H1 (cell line): Measurements from ENCODE around the gene VAX1. TPM values are rescaled to one million over a fixed set of nuclear protein-coding genes. Genes with fewer than 3 reads are reported as not detected.

Experiments
- BACH1 ChIP-seq: IDR thresholded peaks from 2 replicates; pipeline ENCODE4 v1.6.1; 2012; ENCODE audit warnings: low read length, improper control_type of control experiment
- EGR1 ChIP-seq: IDR thresholded peaks from 2 replicates; pipeline ENCODE4 v1.6.1; 2011; ENCODE audit warnings: low read depth, low read length, borderline replicate concordance
- EZH2 ChIP-seq: fragments of 200-600 bp; sonication (generic); IDR thresholded peaks from 2 replicates; pipeline ENCODE4 v1.7.1; 2012; ENCODE audit warnings: low read depth, mild to moderate bottlenecking, moderate library complexity, low read length, inconsistent platforms; ENCODE audit not compliant: severe bottlenecking
- NANOG ChIP-seq: IDR thresholded peaks from 2 replicates; pipeline ENCODE4 v1.6.1; 2011; ENCODE audit warnings: low read length, low read depth, mild to moderate bottlenecking, inconsistent platforms; ENCODE audit not compliant: insufficient read depth, poor library complexity, severe bottlenecking
- PHF8 ChIP-seq: fragments of 200-600 bp; sonication (generic); conservative IDR thresholded peaks from 2 replicates; pipeline ENCODE4 v1.7.1; 2012; ENCODE audit warnings: low read depth, mild to moderate bottlenecking, inconsistent platforms, low read length, moderate library complexity
- POLR2A ChIP-seq, 2 experiments: IDR thresholded peaks; 1 replicate in 1 of 2; 2 replicates in 1 of 2; pipeline ENCODE4 v1.6.1; 2011; ENCODE audit warnings: low read depth in 2 of 2, low read length in 2 of 2, mild to moderate bottlenecking in 2 of 2; ENCODE audit errors: control extremely low read depth in 1 of 2
- POU5F1 ChIP-seq: IDR thresholded peaks from 2 replicates; pipeline ENCODE4 v1.6.1; 2011; ENCODE audit warnings: low read depth, mild to moderate bottlenecking, low read length, moderate library complexity
- RAD21 ChIP-seq, 2 experiments: IDR thresholded peaks in 1 of 2; conservative IDR thresholded peaks in 1 of 2; 2 replicates each; pipeline ENCODE4 v1.6.1; 2011; ENCODE audit warnings: low read depth in 2 of 2, low read length in 2 of 2, improper control_type of control experiment in 1 of 2, inconsistent platforms in 1 of 2, mild to moderate bottlenecking in 1 of 2, moderate library complexity in 1 of 2
- RBBP5 ChIP-seq: IDR thresholded peaks from 2 replicates; pipeline ENCODE4 v1.7.1; 2012; ENCODE audit warnings: low read depth, mild to moderate bottlenecking, inconsistent platforms, low read length, moderate library complexity, borderline replicate concordance
- RFX5 ChIP-seq: IDR thresholded peaks from 2 replicates; pipeline ENCODE4 v1.6.1; 2011; ENCODE audit warnings: low read depth, low read length, improper control_type of control experiment, borderline replicate concordance
- SIX5 ChIP-seq: IDR thresholded peaks from 2 replicates; pipeline ENCODE4 v1.6.1; 2011; ENCODE audit warnings: mild to moderate bottlenecking, low read depth, low read length
- SP2 ChIP-seq: IDR thresholded peaks from 2 replicates; pipeline ENCODE4 v1.6.1; 2012; ENCODE audit warnings: mild to moderate bottlenecking, low read length, inconsistent platforms
- SP4 ChIP-seq: IDR thresholded peaks from 2 replicates; pipeline ENCODE4 v1.6.1; 2012; ENCODE audit warnings: low read length, inconsistent platforms
- TAF1 ChIP-seq: IDR thresholded peaks from 2 replicates; pipeline ENCODE4 v1.6.1; 2011; ENCODE audit warnings: mild to moderate bottlenecking, low read depth, low read length
- polyA plus RNA-seq, 7 experiments: library from polyadenylated mRNA; depleted of rRNA in 3 of 7; stranded (reverse) in 5 of 7; unstranded in 2 of 7; fragments of >200 nt in 5 of 7; fragments of 200-250 nt in 2 of 7; gene quantifications; 1 replicate in 5 of 7; 2 replicates in 1 of 7; 4 replicates in 1 of 7; pipeline versions ENCODE4 v1.2.1 to v1.2.3, GENCODE V29; 2011 to 2013; ENCODE audit warnings: missing spikeins in 2 of 7, mixed read lengths in 2 of 7
- total RNA-seq: library from RNA; stranded (reverse); fragmentation: NEBNext Ultra II Directional; extraction: Animal tissue kit (Norgen Biotek cat#: 25700); gene quantifications from 2 replicates; pipeline ENCODE4 v1.2.1, GENCODE V29; 2021
- TF ChIP-seq, protein P1 (sequence below): IDR thresholded peaks from 2 replicates; pipeline ENCODE4 v1.6.1; 2011; ENCODE audit warnings: low read length, improper control_type of control experiment
- TF ChIP-seq, protein P2 (sequence below): IDR thresholded peaks from 2 replicates; pipeline ENCODE4 v1.6.1; 2012; ENCODE audit warnings: inconsistent platforms
- TF ChIP-seq, protein P3 (sequence below): IDR thresholded peaks from 2 replicates; pipeline ENCODE4 v1.6.1; 2012; ENCODE audit warnings: low read length, inconsistent platforms
- TF ChIP-seq, protein P4 (sequence below): IDR thresholded peaks from 2 replicates; pipeline ENCODE4 v1.6.1; 2012; ENCODE audit warnings: inconsistent platforms

VAX1 gene
- total and polyA plus RNA-seq, 2 of the 8 experiments (the other 6 are each of a cell fraction or from before 2014, with no cell fraction given), result not detected

DNA sequence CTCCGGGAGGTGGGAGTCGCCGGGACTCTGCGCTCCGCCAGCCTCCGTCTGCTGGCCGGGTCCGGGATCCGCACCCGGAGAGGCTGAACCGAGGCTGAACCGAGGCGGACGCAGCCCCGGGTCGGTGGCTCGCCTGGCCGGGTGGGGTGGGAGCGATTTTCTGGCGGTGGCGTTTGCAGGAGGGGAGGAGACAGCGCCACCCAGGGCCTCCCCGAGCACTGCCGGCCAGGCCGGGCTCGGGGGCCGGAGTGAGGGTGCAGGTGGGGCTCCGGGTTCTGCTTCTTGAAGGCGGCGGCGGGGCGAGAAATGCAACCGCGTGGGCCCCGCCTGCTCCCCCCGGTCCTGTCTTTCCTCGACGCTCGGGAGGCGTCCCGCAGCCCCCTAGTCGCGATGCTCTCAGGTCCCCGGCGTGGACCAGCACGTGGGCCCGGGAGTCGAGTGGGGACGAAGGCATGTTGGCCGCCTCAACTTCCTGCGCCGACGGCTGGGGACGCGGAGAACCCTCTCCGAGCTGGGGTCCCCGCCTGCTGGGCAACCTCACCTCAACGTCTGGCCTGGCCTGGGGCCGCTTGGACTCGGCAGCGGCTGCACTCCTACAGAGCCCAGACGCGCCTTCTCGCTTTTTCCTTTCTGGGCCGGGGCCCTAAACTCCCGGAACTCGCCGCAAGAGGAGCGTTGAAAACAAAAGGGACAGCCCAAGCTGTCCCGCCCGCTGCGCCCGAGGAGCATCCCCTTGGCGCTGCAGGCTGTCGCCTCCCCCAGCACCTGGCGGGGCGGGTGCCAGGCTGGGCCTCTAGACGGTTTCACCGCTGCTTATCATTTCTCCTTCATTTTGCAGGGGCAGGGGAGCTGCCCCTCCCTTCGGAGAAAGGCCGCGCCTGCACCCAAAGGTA, 25.2 kb upstream of the VAX1 start (continued):
- peak; percentile 79; the same call in 1 of the 2 replicates for TF ChIP-seq EGR1
- no peak for TF ChIP-seq BACH1
- peak; percentile 92; the same call in 1 of the 2 replicates for TF ChIP-seq RBBP5
- TF ChIP-seq SP4, result no peak
- no peak for TF ChIP-seq SP2
- no peak for TF ChIP-seq RFX5
- peak; percentile 20 for TF ChIP-seq EZH2
- TF ChIP-seq, protein P1, sequence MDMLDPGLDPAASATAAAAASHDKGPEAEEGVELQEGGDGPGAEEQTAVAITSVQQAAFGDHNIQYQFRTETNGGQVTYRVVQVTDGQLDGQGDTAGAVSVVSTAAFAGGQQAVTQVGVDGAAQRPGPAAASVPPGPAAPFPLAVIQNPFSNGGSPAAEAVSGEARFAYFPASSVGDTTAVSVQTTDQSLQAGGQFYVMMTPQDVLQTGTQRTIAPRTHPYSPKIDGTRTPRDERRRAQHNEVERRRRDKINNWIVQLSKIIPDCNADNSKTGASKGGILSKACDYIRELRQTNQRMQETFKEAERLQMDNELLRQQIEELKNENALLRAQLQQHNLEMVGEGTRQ, result no peak
- TF ChIP-seq RAD21 (IDR thresholded peaks at IDR 0.05 in 1 of 2, conservative IDR thresholded peaks at IDR 0.05 in 1 of 2; ENCODE audit: low read depth in 2 of 2, low read length in 2 of 2), result peak; percentile 31 to 47; a peak in 3 of 4 replicates
- TF ChIP-seq SIX5, result no peak
- TF ChIP-seq, protein P2, sequence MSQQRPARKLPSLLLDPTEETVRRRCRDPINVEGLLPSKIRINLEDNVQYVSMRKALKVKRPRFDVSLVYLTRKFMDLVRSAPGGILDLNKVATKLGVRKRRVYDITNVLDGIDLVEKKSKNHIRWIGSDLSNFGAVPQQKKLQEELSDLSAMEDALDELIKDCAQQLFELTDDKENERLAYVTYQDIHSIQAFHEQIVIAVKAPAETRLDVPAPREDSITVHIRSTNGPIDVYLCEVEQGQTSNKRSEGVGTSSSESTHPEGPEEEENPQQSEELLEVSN, result peak; percentile 55; the same call in 1 of the 2 replicates
- no peak for TF ChIP-seq NANOG
- TF ChIP-seq POU5F1, result no peak
- TF ChIP-seq, protein P3, sequence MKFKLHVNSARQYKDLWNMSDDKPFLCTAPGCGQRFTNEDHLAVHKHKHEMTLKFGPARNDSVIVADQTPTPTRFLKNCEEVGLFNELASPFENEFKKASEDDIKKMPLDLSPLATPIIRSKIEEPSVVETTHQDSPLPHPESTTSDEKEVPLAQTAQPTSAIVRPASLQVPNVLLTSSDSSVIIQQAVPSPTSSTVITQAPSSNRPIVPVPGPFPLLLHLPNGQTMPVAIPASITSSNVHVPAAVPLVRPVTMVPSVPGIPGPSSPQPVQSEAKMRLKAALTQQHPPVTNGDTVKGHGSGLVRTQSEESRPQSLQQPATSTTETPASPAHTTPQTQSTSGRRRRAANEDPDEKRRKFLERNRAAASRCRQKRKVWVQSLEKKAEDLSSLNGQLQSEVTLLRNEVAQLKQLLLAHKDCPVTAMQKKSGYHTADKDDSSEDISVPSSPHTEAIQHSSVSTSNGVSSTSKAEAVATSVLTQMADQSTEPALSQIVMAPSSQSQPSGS, result no peak
- TF ChIP-seq, protein P4, sequence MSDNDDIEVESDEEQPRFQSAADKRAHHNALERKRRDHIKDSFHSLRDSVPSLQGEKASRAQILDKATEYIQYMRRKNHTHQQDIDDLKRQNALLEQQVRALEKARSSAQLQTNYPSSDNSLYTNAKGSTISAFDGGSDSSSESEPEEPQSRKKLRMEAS, result peak; percentile 83
- TF ChIP-seq TAF1, result 0 out of 2 replicates have a peak, but pooled peaks have one; percentile 21
- no peak for TF ChIP-seq POLR2A (IDR thresholded peaks at IDR 0.05; ENCODE audit: control extremely low read depth in 1 of 2, low read depth in 2 of 2, low read length in 2 of 2)
- no peak for TF ChIP-seq PHF8
